HL-60 (cell line): Measurements from ENCODE around the gene NET1.

ENCODE experiments used
- GABPA ChIP-seq: IDR thresholded peaks from 2 replicates; pipeline ENCODE4 v1.6.1; 2012; ENCODE audit warnings: low read depth
- POLR2AphosphoS5 ChIP-seq: IDR thresholded peaks from 2 replicates; pipeline ENCODE4 v1.6.1; 2012; ENCODE audit warnings: low read depth
- REST ChIP-seq: IDR thresholded peaks from 2 replicates; pipeline ENCODE4 v1.6.1; 2012; ENCODE audit warnings: low read depth; ENCODE audit not compliant: insufficient replicate concordance
- TF ChIP-seq, protein P1 (sequence below): IDR thresholded peaks from one replicate; pipeline ENCODE4 v1.5.1; 2011; ENCODE audit warnings: low read length, control low read depth, inconsistent platforms; ENCODE audit not compliant: insufficient read depth

GRCh38 chr10:5391790-5392189 lies 20.6 kb upstream of the NET1 start:
- TF ChIP-seq POLR2AphosphoS5 (no peak), GABPA (no peak), REST (no peak)
- TF ChIP-seq, protein P1, sequence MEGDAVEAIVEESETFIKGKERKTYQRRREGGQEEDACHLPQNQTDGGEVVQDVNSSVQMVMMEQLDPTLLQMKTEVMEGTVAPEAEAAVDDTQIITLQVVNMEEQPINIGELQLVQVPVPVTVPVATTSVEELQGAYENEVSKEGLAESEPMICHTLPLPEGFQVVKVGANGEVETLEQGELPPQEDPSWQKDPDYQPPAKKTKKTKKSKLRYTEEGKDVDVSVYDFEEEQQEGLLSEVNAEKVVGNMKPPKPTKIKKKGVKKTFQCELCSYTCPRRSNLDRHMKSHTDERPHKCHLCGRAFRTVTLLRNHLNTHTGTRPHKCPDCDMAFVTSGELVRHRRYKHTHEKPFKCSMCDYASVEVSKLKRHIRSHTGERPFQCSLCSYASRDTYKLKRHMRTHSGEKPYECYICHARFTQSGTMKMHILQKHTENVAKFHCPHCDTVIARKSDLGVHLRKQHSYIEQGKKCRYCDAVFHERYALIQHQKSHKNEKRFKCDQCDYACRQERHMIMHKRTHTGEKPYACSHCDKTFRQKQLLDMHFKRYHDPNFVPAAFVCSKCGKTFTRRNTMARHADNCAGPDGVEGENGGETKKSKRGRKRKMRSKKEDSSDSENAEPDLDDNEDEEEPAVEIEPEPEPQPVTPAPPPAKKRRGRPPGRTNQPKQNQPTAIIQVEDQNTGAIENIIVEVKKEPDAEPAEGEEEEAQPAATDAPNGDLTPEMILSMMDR: no peak
